NCI-H510A treated with DMSO at 0.1 percent for 48 hours (cell line): ENCODE results near the gene IL17B.

ENCODE experiments used
- DNase-seq: peaks from one replicate; lab custom pipeline; 2025; lab: John Stamatoyannopoulos, UW

The IL17B gene

GRCh38 chr5:149379177-149379761 lies at the start of gene IL17B:
TSS of gene IL17B (minus strand) at chr5:149379292. CDS start at chr5:149379225, 67 bp downstream.
- DNase-seq: no peak

GRCh38 chr5:149428032-149428431 lies 48.9 kb upstream of the IL17B start:
- DNase-seq: no peak

- DNase-seq: no peak
These were observed 48.3 kb upstream of the IL17B start for GRCh38 chr5:149427374-149427773.

- DNase-seq: no peak
These were observed 47.8 kb upstream of the IL17B start for GRCh38 chr5:149426931-149427330.

- DNase-seq: no peak
These were observed 46.6 kb upstream of the IL17B start for GRCh38 chr5:149425729-149426128.

- no peak for DNase-seq
These were observed 45.6 kb upstream of the IL17B start for GRCh38 chr5:149424371-149425315.

GRCh38 chr5:149423794-149424268 lies 44.7 kb upstream of the IL17B start:
- DNase-seq: no peak

GRCh38 chr5:149423049-149423793 lies 44.1 kb upstream of the IL17B start:
- no peak for DNase-seq

GRCh38 chr5:149422366-149423048 lies 43.4 kb upstream of the IL17B start:
- DNase-seq: no peak

GRCh38 chr5:149421834-149422233 lies 42.7 kb upstream of the IL17B start:
- no peak for DNase-seq

- no peak for DNase-seq
These were observed 42.2 kb upstream of the IL17B start for GRCh38 chr5:149421372-149421685.

GRCh38 chr5:149420545-149421371 lies 41.7 kb upstream of the IL17B start:
- no peak for DNase-seq

GRCh38 chr5:149419859-149420544 lies 40.9 kb upstream of the IL17B start:
- no peak for DNase-seq

- no peak for DNase-seq
These were observed 40.4 kb upstream of the IL17B start for GRCh38 chr5:149419532-149419858.

GRCh38 chr5:149418910-149419531 lies 39.9 kb upstream of the IL17B start:
- no peak for DNase-seq

GRCh38 chr5:149417711-149418368 lies 38.7 kb upstream of the IL17B start:
- no peak for DNase-seq

- DNase-seq: no peak
These were observed 38.1 kb upstream of the IL17B start for GRCh38 chr5:149416987-149417710.

- no peak for DNase-seq
These were observed 36.2 kb upstream of the IL17B start for GRCh38 chr5:149415066-149415967.
